Activated CD8-positive, alpha-beta memory T cell treated with anti-CD3 and anti-CD28 coated beads, Interleukin-2, amount 50 U/mL, for 24 hours (primary cell): ENCODE results near the gene EPB41L4A.
"Not testable (repeated sequence)": the region's sequence is repeated elsewhere in the genome, so short reads cannot be mapped to it uniquely, and the experiment has no call there.

Source experiments
- DNase-seq: peaks from one replicate; pipeline ENCODE4 v3.0.0-alpha.2; 2020; ENCODE audit errors: extremely low read depth

Gene EPB41L4A

GRCh38 chr5:112208195-112208594 lies 210.9 kb downstream of the EPB41L4A start:
- DNase-seq = not testable (repeated sequence)

GRCh38 chr5:112205846-112206245 lies 213.2 kb downstream of the EPB41L4A start:
- DNase-seq = no peak

- no peak for DNase-seq
These were observed 215.8 kb downstream of the EPB41L4A start for GRCh38 chr5:112203229-112203628.

GRCh38 chr5:112202694-112203093 lies 216.4 kb downstream of the EPB41L4A start:
- DNase-seq = no peak

DNA sequence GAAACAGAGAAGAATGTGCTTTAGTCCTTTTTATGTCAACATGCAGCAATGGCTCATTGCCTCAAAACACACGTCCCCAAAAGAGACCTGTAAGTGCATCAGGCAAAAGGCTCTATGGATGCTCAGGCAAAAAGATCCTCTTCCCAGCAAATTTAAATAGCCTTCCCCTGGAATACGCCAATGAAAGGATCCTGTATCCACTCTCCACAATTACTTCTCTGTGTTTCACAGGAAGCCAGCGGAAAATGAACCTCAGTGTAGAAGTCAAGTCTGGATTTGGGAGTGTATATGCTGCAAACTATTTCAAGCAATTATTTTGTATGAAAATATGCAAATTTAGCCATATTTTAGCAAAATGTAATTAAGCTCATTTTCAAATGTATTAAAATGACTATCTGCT lies 217.9 kb downstream of the EPB41L4A start:
- DNase-seq = no peak

GRCh38 chr5:112200131-112200530 lies 218.9 kb downstream of the EPB41L4A start:
- no peak for DNase-seq

DNA sequence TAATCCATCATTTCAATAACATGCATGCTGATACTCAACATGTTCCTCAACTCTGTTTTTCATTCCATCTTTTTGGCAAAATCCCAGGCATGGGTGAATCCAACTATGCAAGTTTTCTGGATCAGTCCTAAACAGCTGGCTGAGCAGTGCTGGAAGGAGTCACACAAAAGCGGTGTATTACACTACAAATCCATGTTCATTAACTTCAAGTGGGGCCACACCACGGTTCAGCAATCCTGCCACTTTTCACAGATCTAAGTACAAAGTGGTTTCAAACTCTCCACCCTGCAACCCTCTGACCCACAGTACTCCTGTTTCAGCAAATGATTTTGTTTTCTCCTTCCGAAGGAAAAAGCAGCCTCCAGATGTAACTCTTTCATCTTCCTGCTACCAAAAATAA lies 222.5 kb downstream of the EPB41L4A start:
- no peak for DNase-seq

DNA sequence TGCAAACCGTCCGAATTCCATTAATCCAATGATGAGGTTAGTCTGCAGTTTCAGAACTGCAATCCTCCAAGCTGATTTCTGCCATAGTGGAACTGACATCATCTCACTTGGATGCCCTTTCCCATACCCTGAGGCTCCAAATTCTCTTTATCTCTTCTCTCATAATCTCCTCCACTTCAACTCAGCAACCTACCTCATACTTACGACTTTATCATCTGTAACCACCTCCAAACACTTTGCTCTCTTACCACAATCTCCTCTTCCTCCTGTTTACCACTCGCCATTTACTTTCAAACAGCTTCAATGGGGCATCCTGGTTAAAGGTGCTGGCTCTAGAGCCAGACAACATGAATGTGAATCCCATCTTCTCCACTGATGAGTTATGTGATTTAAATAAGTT lies 223.2 kb downstream of the EPB41L4A start:
- DNase-seq = no peak

DNA sequence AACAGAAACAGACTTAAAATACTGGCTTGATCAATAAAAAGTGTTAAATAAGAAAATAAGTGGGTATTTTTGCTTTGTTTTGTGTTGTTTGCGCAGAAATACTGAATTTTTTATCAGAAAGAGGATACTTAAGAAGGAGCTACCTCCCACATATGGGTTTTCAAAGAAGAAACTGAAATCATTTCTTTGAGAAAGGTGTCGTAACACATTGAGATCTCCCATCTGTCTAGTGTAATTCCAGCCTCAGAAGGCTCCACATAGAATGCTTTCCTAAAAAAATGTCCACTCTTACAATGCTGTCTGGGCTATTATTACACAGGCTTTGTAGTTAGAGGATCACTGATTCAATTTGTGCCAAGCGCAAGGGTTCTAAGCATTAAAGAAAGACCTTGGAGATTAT lies 226.2 kb downstream of the EPB41L4A start:
- no peak for DNase-seq

- DNase-seq = no peak
These were observed 227.0 kb downstream of the EPB41L4A start for GRCh38 chr5:112192072-112192471.

DNA sequence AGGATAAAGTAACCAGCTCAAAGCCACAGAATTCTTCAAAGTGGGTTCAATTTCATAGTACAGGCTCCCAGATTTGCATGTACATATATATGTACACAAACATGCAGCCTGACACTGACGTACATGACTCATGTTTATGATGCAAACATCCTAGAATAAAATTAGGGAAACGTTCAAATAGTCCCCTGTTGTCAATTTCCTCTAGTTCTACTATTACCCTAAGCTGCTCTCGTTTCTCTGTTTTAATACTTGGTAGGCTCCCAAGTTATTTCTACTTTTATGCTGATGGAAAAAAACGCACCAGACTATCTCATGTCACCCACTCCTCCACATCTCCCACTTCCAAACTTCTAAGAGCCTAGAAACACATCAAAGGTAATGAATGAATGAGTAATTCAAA lies 229.7 kb downstream of the EPB41L4A start:
- no peak for DNase-seq

- DNase-seq = no peak
These were observed 232.6 kb downstream of the EPB41L4A start for GRCh38 chr5:112186401-112186990.

DNA sequence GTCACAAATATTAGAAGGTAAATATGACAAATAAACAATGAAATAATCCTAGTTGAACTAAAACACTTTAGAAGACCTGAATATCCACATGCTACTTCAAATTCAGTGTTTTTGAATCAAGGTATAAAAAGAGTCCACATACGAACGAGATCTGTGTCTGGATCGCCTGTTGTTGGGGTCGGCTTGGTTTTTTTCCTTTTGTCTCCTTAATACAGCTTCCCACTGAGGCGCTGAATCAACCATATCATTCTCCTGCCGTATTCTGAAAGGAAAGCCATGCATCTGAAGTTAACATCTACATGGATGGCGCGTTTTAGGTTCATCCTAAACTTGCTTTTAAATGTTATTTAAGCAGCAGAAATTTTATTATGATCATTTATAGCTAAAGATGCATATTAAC lies 235.2 kb downstream of the EPB41L4A start:
- no peak for DNase-seq

DNA sequence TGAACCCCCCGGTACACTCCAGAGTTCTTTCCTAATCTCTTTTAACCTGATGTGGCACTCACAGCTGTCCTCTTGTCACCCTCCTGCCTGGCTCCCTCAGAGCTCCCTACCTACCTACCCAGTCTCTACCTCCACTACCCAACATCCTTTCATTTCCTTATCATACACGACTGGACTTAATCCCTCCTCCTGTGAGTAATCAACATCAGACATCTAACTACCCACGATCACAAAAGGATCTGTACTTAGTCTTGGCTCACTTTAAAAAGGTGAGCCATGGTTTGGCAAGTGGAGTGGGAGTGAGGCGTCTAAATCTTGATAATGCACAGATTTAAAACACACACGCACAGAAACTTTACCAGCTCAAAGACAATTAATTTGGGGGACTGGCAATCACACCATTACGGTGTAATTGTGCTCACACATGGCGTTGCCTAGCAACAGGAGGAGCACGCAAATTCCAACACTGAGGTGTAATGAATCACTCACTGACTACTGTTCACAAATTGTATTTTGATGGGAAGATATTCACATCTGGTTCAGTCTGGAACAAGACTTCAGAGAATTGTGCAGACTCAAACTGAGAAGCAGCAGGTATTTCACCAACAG lies 235.9 kb downstream of the EPB41L4A start:
- no peak for DNase-seq

GRCh38 chr5:112179290-112179689 lies 239.8 kb downstream of the EPB41L4A start:
- DNase-seq = no peak

GRCh38 chr5:112174959-112175594 lies 244.0 kb downstream of the EPB41L4A start:
- DNase-seq = no peak

DNA sequence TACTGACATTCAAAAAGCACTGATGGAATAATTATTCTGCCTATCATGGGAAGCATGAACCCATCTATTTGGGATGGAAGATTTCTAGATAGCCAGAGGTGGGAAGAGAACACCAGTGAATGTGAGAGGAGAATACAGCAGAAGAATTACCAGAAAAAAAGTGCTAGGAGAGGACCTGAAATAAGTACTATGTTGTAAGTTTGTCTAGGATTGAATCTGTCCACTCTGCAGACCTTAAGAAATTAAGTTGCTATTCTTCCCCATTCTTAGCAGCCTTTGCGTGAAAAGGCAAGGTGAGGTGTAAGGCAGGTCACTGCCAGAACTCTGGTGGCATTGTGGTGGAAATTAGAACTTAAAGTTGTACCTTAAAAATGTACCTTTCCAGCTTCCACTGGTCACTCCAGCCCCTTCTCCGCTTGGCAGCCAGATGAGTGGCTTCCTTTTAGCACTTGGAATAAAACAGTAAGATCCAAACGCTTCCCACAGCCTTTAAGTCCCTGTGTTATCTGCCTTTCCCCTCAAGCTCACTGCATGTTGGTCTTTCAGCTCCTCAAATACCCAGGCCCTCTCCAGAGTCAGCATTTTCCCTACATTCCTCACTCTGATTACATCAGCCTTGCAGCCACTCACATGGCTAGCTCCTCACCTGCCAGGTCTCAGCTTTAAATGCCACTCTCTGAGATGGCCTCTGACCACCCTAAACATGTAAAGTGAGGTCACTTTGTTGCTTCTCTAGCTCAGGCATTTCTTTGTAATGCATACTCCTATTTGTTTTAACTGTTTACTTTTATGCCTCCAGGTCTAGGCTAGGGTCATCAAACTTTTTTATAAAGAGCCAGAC lies 253.0 kb downstream of the EPB41L4A start:
- DNase-seq = no peak

- no peak for DNase-seq
These were observed 253.7 kb downstream of the EPB41L4A start for GRCh38 chr5:112165399-112165798.

GRCh38 chr5:112163435-112163834 lies 255.6 kb downstream of the EPB41L4A start:
- DNase-seq = no peak

GRCh38 chr5:112161392-112161748 lies 257.7 kb downstream of the EPB41L4A start:
- no peak for DNase-seq

GRCh38 chr5:112160652-112161391 lies 258.3 kb downstream of the EPB41L4A start:
- DNase-seq = peak; percentile 90

- no peak for DNase-seq
These were observed 259.6 kb downstream of the EPB41L4A start for GRCh38 chr5:112159435-112159834.
